ENCODE results near the gene ZBTB18. TPM values are rescaled to one million over a fixed set of nuclear protein-coding genes. Genes with fewer than 3 reads are reported as not detected.
A peak's percentile ranks its signal among the peaks of the same experiment; 100 is the strongest.

ZBTB18 gene
- 10 to 100 TPM; 20.6 to 23.5 TPM for total RNA-seq
- 10 to 100 TPM; 13.8 to 15.2 (median 14.5) TPM for polyA plus RNA-seq (ENCODE audit: insufficient read length in 6 of 6)
- long read RNA-seq, donor 1, transcript ZBTB18-202 (2 exons, 3,740 nt) = major isoform, 5 of 5 reads
- long read RNA-seq, donor 1, partial matches to known transcripts = 0 of 5 reads
- long read RNA-seq, donor 1, other reads (novel, unspliced or antisense) = 0 of 5 reads
- long read RNA-seq, donor 2, partial matches to known transcripts = 0 of 2 reads
- long read RNA-seq, donor 2, other reads (novel, unspliced or antisense) = 0 of 2 reads
- long read RNA-seq, donor 3, partial matches to known transcripts = 0 of 2 reads
- long read RNA-seq, donor 3, other reads (novel, unspliced or antisense) = 0 of 2 reads
- long read RNA-seq, donor 4, partial matches to known transcripts = 0 of 1 reads
- long read RNA-seq, donor 4, other reads (novel, unspliced or antisense) = 1 of 1 reads
- long read RNA-seq, donor 5, partial matches to known transcripts = 0 of 3 reads
- long read RNA-seq, donor 5, other reads (novel, unspliced or antisense) = 0 of 3 reads
- long read RNA-seq, donor 6, partial matches to known transcripts = 0 of 1 reads
- long read RNA-seq, donor 6, other reads (novel, unspliced or antisense) = 0 of 1 reads
- long read RNA-seq, donor 7 = 0 reads
- long read RNA-seq, donor 8, partial matches to known transcripts = 0 of 2 reads
- long read RNA-seq, donor 8, other reads (novel, unspliced or antisense) = 0 of 2 reads
- long read RNA-seq, donor 9 = 0 reads
- long read RNA-seq, donor 10 = 0 reads
- long read RNA-seq, donor 11, transcript ZBTB18-202 (2 exons, 3,740 nt) = major isoform, 5 of 5 reads
- long read RNA-seq, donor 11, partial matches to known transcripts = 0 of 5 reads
- long read RNA-seq, donor 11, other reads (novel, unspliced or antisense) = 0 of 5 reads
- long read RNA-seq, donor 12 = 0 reads

GRCh38 chr1:244050835-244051444 is at the start of gene ZBTB18:
Gene ZBTB18 (plus strand): TSS chr1:244051283. CDS start chr1:244051432, 149 bp downstream.
- no peaks in the 10 kb centered on the region for H3K27me3 ChIP-seq
- no peak for TF ChIP-seq CTCF (IDR thresholded peaks at IDR 0.05)
- H3K9me3 ChIP-seq = no peaks in the 10 kb centered on the region
- ATAC-seq (no peak), DNase-seq (peak in 1 of 4 donors; percentile 26)
- intact Hi-C loops (cut with DNase I) = no loop called here
- H3K4me1 ChIP-seq = peaks cover 9 to 43% of the 10 kb centered on the region in 2 donors
- peak within 1 kb of the TSS; percentile 75 to 95 for H3K27ac ChIP-seq
- peak within 1 kb of the TSS; percentile 59 to 70 for H3K4me3 ChIP-seq
- H3K36me3 ChIP-seq = peaks cover 0 to 23% of the 10 kb centered on the region in 2 donors

- DNase-seq (no peak), ATAC-seq (no peak)
- H3K27ac ChIP-seq = no peak overlapping the region
- no peaks in the 10 kb centered on the region for H3K36me3 ChIP-seq
- no peak for TF ChIP-seq CTCF (IDR thresholded peaks at IDR 0.05)
- H3K4me1 ChIP-seq = no peaks in the 10 kb centered on the region
- no peak overlapping the region for H3K4me3 ChIP-seq
- no peaks in the 10 kb centered on the region for H3K27me3 ChIP-seq
- H3K9me3 ChIP-seq = no peaks in the 10 kb centered on the region
- intact Hi-C loops (cut with DNase I) = no loop called here
These were observed 48.4 kb upstream of the ZBTB18 start for GRCh38 chr1:244002721-244003120.

- H3K9me3 ChIP-seq = no peaks in the 10 kb centered on the region
- DNase-seq (no peak), ATAC-seq (no peak)
- H3K27ac ChIP-seq = no peak overlapping the region
- TF ChIP-seq CTCF (IDR thresholded peaks at IDR 0.05) = no peak
- H3K36me3 ChIP-seq = no peaks in the 10 kb centered on the region
- H3K27me3 ChIP-seq = no peaks in the 10 kb centered on the region
- no peaks in the 10 kb centered on the region for H3K4me1 ChIP-seq
- H3K4me3 ChIP-seq = no peak overlapping the region
- intact Hi-C loops (cut with DNase I) = no loop called here
These were observed 45.6 kb upstream of the ZBTB18 start for GRCh38 chr1:244005455-244005854.

GRCh38 chr1:244006381-244006901 is 44.6 kb upstream of the ZBTB18 start:
- ATAC-seq = no peak
- intact Hi-C loops (cut with DNase I) = no loop called here

More at GRCh38 chr1:244006381-244006901, 44.6 kb upstream of the ZBTB18 start:
- H3K4me3 ChIP-seq = no peak overlapping the region
- H3K27ac ChIP-seq = no peak overlapping the region
- no peaks in the 10 kb centered on the region for H3K9me3 ChIP-seq
- no peak for TF ChIP-seq CTCF (IDR thresholded peaks at IDR 0.05)
- no peaks in the 10 kb centered on the region for H3K4me1 ChIP-seq
- peaks cover 0 to 2% of the 10 kb centered on the region in 2 donors for H3K27me3 ChIP-seq
- H3K36me3 ChIP-seq = no peaks in the 10 kb centered on the region
- no peak for DNase-seq

Data from left lung (tissue), 14 donors.